ENCODE data around the gene IFI44L. TPM values are rescaled to one million over a fixed set of nuclear protein-coding genes. Genes with fewer than 3 reads are reported as not detected.

The IFI44L gene
- total RNA-seq, 4 donors from 2014 or later, result 0.38 to 11.6 (median 2.9) TPM

GRCh38 chr1:78687914-78688313 lies 67.7 kb downstream of the IFI44L start:
- Histone ChIP-seq H3K4me1 (no peaks in the 10 kb centered on the region), H3K27ac (no peak overlapping the region), H3K4me3 (no peak overlapping the region), H3K9me3 (no peaks in the 10 kb centered on the region), H3K27me3 (no peaks in the 10 kb centered on the region), H3K36me3 (no peaks in the 10 kb centered on the region)
- no peak for DNase-seq
- no peak for TF ChIP-seq POLR2A (IDR thresholded peaks at IDR 0.05)
- no peak for TF ChIP-seq CTCF (IDR thresholded peaks at IDR 0.05)

GRCh38 chr1:78688697-78689096 lies 68.4 kb downstream of the IFI44L start:
- TF ChIP-seq POLR2A (IDR thresholded peaks at IDR 0.05), result no peak
- TF ChIP-seq CTCF (IDR thresholded peaks at IDR 0.05), result no peak
- Histone ChIP-seq H3K27ac (no peak overlapping the region), H3K9me3 (no peaks in the 10 kb centered on the region), H3K27me3 (no peaks in the 10 kb centered on the region), H3K36me3 (no peaks in the 10 kb centered on the region), H3K4me3 (no peak overlapping the region), H3K4me1 (no peaks in the 10 kb centered on the region)
- no peak for DNase-seq

GRCh38 chr1:78690516-78690915 lies 70.3 kb downstream of the IFI44L start:
- H3K4me1 ChIP-seq, result no peaks in the 10 kb centered on the region
- no peaks in the 10 kb centered on the region for H3K36me3 ChIP-seq
- no peaks in the 10 kb centered on the region for H3K27me3 ChIP-seq
- TF ChIP-seq POLR2A (IDR thresholded peaks at IDR 0.05) (no peak), CTCF (IDR thresholded peaks at IDR 0.05) (no peak)
- no peak overlapping the region for H3K4me3 ChIP-seq
- no peak for DNase-seq
- no peak overlapping the region for H3K27ac ChIP-seq
- H3K9me3 ChIP-seq, result no peaks in the 10 kb centered on the region

- no peak for DNase-seq
- H3K27me3 ChIP-seq, result no peaks in the 10 kb centered on the region
- H3K36me3 ChIP-seq, result no peaks in the 10 kb centered on the region
- no peak overlapping the region for H3K4me3 ChIP-seq
- no peak overlapping the region for H3K27ac ChIP-seq
- H3K9me3 ChIP-seq, result no peaks in the 10 kb centered on the region
- TF ChIP-seq CTCF (IDR thresholded peaks at IDR 0.05), result no peak
- no peak for TF ChIP-seq POLR2A (IDR thresholded peaks at IDR 0.05)
- no peaks in the 10 kb centered on the region for H3K4me1 ChIP-seq
Measured at GRCh38 chr1:78691995-78692747, 71.9 kb downstream of the IFI44L start.

Other genes starting within 250 kb of the IFI44L start
- gene PTGFR, start 129.5 kb upstream of the IFI44L start, total RNA-seq, result 1 to 10 TPM in 2 of 4 donors, under 1 TPM in 2; 0.18 to 1.7 (median 1.0) TPM
- 10 to 100 TPM in 3 of 4 donors, 1 to 10 TPM in 1; 3.9 to 67.7 (median 12.4) TPM for gene IFI44, start 29.4 kb downstream of the IFI44L start, total RNA-seq